Measurements from ENCODE around the gene TASOR2.
A peak's percentile ranks its signal among the peaks of the same experiment; 100 is the strongest.

The TASOR2 gene, protein sequence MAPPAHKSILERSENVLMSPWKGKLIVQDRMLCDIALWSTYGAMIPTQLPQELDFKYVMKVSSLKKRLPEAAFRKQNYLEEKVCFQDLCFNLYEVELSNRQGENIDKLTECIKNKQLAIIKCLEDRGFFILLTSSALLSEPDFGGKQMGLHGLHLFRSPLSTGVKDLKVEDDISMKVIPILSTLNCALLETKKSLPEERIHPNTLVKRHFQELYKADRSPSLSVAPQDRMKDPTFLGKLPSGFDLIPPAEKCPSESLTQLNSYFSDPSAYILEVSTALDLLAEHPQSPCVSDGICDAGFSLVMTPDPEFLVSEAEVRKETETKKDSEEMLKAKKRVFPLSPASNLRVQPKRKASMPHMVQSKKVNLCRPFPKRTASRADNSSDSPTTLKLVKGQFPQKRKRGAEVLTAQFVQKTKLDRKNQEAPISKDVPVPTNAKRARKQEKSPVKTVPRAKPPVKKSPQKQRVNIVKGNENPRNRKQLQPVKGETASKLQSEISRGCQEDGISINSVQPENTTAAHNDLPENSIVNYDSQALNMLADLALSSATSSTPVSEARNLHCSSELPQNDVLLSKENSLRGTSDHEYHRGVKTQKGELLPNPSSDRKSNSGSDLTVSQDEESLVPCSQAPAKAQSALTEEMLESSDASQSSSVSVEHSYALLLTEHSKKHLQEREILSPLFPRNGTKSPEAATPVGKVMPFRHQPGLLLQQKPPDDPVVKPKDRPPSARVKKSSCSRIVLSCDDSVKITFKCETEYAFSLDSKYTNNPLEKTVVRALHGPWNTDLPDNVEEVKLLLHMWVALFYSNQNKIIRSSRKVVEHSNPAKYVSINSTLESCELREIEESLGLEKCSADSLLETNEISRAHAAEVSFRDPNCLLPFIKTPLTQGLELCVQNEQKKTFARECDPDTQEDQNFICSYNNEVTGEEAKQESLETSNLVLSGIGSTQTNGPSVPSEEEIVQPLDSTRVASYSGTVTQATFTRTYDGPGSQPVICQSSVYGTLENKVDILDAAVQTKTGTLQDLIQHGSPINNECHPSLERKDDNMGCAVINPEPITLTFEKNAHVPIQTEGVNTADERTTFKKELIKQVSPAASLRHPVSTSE (N-terminal part only)

DNA sequence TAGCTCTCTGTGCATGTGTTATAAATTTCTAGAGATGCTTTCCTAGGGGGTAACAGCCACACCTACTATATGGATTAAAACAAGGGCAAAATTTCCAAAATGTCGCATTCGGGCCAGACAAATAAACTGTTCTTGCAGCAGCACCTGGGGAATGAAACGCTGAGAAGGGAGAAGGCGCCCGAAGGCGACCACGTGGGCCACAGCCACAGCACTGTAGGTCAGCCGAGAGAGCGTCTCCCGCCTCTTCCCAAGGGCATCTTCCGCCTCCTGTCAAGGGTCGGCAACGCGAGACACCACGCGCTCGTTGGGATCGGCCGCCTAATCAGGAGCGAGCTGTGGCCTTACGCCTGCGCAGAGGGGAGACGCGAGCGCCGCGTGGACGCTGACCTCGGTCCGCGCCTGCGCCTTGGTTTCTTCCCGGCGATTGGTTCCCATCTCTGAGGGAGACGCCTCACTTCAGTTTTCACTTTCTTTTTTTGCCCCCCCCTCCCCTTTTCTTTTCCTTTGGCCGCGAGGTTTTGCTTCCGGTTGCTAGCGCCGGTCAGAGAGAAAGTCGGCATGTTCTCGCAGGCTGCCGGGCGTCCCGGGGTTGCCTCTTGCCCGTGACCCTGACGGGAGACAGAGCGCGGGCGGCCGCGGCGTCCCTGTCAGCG is at the start of gene TASOR2:
TSS of gene TASOR2 (plus strand) at position 521 of the 653 bp plus-strand sequence. CDS start 35,805 bp downstream, outside the sequence.
- DNase-seq = peak; percentile 99

DNA sequence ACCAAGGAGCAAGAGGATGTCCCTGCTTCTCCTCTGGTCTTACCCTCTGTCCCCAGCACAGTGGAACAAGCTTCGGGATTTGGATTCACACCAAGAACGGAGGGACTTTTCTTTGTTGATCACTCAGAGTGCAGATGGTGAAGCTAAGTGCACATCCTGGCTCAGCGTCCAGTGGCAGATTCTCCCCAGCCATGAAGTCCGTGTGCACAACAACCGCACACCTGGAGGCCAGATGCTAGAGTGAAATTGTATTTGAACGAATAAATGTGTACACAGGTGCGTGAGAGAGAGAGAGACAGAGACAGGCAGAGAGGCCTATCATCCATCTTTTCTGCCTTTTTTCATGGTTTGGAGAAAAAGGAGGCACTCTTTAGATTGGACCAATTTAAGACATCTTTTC is 49.7 kb upstream of the TASOR2 start:
- DNase-seq = no peak

DNA sequence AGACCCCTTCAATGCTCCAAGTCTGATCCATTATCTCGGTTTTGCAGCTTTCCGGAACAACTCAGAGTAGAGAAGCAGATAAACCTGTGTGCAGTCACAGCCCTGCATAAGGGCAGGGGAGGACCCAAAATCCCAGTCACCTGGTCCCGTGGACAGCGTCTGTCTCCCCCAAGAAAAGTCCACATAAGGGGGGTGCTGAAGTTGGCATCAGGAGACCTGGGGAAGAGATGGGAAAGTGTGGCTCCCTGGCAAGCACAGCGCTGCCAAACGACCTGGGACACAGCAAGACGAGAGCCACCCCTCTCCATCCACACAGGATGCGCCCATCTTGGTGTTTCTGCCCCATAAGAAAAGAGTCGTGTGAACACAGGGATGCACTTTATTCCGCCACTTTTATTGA is 46.1 kb upstream of the TASOR2 start:
- DNase-seq = no peak

DNA sequence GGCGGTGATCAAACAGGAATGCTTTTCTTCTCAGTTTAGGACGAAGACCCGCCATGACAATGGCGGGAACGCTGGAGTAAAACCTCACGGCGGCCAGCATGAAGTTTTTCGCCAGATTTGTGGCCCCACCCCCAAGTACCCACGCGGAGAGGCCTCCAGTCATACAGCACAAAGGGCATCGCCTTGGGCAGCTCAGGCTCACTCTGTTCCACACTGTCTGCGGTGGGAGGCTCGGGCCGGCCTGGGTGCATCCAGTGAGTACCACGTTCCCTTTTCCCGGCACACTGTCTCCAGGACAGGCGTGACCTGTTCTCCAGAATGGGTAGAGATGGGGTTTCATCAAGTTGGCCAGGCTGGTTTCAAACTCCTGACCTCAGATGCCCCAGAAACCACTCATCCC is 45.6 kb upstream of the TASOR2 start:
- DNase-seq = no peak

DNA sequence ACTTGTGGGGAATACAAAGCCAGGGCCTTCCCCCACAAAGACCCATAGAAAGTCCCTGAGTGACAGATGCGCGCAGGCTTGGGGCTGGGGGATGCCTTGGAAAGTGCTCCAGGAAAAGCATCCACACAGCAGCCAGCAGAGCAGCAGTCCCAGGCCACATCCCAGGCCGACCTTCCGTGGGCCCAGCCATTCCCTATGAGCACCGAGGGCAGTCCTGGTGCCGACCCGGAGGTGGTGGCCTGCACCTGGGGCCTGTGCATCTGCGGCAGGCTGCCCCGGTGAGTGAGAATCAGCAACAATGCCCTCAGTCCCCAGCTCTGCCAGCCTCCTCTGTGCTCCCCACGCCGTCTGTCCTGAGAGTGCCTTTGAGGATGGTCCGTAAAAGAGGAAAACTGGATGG is 44.6 kb upstream of the TASOR2 start:
- DNase-seq = no peak

DNA sequence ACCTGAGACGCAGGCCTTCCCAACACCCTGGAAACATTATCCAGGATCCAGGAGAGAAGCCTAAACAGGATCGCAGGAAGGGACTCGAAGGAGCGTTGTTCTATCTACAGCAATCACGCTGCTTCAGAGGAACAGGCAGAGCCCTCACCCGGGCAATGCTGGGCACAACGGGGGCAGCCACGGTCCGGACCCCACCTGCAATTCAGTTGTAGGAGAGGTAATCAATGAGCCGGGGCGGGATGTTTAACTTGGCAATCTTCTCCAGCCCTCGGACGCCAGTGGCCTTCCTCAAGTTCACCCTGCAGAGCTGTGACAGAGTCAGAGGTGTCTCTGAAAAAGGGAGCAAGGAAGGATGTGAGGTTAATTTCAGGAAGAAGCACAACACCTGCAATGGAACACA is 44.1 kb upstream of the TASOR2 start:
- DNase-seq = no peak

DNA sequence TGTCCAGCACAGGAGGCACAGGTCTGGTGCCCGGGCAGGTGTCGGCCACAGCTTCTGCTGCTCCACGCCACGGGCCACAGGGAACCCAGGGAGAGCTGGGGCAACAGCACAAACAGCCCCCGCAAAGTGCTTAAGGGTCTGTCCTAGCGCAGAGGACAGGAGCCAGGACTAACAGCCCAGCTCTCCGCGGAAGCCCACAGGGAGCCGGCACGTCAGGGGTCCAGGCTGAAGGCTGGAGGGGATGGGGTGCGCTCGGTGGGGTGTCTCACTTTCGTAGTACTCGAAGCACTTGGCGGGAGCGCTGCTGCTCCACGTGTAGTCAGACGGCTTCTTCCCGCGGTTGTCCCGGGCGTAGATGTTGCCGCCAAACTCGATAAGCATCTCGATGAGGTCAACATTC is 43.1 kb upstream of the TASOR2 start:
- DNase-seq = no peak

DNA sequence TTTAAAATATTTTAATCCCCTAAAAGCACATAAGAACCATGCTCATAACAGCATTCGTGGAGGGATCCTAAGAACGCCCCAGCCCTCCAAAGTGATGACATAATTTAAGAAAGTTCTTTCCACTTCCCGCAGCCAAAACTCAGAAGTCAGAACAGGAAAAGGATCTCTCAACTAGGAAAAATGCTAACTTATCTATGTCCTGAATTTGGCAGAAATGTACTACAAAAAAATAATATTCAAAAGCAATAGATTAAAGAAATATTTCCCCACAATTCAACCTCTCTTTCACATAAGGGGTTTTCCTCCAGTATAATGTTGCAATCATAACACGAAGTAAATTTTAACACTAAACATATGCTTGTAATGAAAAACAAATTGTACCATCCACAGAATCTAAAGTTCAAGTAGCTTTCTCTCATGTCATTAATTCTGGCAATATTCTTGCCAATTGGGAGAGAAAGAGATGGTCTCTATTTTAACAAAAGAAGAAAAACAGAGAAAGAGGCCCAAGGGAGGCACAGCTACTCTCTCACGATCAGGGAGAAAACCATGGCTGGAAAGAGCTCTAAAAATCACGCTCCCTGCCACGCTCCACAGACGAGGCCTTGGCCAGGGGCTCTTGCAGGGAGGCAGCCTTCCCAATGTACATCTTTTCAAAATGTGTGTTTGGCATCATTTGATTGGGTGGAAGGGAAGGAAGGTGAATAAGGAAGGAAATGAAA is 41.1 kb upstream of the TASOR2 start:
- DNase-seq = peak; percentile 77

DNA sequence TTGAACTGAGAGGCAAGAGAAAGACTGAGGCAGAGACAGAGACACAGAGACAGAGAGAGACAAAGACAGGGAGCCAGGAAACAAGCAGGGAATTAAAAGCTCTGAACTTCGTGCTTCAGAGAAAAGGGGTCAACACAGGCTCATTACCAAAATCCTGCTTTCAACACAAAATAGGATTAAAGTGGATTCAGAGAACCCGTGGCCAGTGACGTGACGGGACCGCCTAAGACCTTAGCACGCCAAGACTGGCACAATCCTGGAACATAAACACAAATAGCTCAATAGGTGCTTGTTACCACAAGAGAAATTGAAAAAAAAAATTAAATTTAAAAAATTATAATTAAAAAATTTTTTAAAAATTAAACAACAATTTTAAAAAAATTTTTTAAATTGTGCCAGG is 39.7 kb upstream of the TASOR2 start:
- no peak for DNase-seq

DNA sequence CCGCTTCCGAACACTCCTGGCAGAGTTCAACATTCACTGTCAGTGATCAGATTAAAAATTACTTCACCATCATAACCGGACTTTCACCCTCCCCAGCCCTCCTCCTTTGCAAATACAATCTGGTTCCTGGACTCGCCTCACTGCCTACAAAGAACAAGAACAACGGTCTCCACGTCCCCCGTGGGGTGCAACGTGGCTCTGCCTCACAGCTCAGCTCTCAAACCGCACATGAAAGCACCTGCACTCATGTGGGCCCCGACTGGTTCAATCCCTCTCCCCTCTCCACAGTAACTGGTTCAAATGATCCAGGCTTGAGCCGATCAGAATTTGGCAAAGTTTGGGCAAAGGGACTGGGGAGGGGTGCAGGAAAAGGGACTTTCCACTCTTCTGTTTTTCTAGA is 39.3 kb upstream of the TASOR2 start:
- no peak for DNase-seq

DNA sequence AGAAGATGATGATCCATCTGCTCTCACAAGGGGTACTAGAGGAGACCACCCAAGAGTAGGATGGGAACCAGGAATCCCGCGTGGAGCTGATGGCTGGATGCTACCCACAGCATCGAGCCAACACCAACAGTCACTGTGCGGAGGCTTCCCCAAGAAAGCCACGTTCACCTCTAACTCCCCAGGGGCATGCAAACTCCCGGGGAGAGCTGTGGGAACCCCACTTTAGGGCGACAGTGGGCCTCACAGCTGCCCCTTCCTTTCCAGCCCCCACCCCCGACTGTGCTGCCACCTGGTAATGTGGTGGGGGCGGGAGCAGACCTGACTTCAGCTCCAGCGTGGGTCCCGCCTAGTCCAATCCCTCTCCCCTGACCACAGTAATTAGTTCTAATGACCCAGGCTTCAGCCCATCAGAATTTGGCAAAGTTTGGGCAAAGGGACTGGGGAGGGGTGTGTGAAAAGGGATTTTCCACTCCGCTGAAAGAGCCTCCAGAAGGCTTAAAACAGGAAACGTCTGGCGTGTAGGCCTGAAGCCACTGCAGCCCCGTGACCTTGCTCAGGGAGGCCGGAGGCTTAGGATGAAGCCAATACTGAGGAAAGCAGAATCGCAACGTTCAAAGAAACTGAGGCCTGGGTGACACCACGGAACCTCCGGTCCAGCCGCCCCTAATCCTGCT is 38.6 kb upstream of the TASOR2 start:
- no peak for DNase-seq

DNA sequence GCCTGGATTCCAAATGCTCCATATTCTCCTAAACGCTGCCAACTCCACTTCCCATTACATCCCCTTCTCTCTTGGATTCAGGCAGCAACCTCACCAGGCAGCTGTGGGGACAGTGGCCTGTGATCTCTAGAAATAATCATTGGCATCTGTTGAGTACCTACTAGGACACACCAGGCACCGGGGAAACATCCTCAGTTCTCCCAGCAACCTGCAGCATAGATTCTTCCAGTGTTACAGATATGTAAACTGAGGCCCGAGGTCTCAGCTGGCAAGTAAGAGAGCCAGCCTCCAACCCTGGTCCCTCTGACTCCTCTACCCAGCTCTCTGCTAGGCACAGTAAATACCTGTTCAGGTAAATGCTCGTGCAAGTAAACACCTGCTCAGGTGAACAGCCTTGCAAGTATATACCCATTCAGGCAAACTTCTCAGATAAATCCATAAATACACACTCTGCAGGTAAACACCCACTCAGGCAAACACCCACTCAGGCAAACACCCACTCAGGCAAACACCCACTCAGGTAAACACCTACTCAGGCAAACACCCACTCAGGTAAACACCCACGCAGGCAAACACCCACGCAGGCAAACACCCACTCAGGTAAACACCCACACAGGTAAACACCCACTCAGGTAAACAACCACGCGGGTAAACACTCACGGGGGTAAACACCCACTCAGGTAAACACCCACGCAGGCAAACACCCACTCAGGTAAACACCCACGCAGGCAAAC is 37.0 kb upstream of the TASOR2 start:
- DNase-seq = no peak

DNA sequence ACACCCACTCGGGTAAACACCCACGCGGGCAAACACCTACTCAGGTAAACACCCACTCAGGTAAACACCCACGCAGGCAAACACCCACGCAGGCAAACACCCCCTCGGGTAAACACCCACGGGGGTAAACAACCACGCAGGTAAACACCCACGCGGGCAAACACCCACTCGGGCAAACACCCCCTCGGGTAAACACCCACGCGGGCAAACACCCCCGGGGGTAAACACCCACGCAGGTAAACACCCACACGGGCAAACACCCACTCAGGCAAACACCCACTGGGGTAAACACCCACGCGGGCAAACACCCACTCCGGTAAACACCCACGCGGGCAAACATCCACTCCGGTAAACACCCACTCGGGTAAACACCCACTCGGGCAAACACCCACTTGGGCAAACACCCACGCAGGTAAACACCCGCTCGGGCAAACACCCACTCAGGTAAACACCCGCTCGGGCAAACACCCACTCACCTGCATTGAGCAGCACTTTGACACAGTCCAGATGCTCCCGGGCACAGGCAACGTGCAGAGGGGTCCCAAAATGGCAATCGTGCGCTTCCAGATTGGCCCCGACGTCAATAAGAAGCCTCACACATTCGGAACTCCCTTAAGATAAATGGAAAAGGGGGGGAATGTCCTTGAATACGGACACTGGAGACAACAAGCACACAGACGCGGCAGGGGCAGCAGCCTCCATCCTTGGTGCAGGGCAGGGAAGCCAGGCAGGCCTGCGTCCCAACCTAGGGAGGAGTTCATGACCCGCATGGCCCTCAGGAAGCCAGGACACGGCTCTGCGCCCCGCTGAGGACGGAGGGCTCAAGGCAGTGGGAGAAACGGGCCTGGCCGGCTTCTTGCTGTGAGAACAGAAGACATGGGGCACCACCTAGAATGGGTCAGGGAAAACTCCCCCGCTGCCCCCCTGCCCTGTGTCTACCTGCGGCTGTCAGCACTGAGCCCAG is 35.9 kb upstream of the TASOR2 start:
- no peak for DNase-seq

DNA sequence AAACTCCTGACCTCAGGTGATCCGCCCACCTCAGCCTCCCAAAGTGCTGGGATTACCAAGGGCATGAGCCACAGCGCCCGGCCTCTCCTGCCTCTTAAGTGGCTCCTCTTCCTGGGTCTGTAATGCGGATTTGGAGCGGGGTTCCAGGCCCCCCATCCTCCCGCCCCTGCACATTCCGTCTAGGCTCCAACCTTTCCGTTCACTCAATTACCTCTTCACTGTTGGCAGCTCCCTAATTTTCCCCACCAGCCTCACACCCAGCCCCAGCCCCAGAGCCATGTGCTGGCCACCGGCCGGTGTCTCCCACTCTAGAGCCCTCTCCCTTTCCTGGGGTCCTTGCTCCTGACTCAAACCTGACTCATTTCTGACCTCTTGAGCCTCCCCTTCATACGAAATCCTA is 34.9 kb upstream of the TASOR2 start:
- no peak for DNase-seq

DNA sequence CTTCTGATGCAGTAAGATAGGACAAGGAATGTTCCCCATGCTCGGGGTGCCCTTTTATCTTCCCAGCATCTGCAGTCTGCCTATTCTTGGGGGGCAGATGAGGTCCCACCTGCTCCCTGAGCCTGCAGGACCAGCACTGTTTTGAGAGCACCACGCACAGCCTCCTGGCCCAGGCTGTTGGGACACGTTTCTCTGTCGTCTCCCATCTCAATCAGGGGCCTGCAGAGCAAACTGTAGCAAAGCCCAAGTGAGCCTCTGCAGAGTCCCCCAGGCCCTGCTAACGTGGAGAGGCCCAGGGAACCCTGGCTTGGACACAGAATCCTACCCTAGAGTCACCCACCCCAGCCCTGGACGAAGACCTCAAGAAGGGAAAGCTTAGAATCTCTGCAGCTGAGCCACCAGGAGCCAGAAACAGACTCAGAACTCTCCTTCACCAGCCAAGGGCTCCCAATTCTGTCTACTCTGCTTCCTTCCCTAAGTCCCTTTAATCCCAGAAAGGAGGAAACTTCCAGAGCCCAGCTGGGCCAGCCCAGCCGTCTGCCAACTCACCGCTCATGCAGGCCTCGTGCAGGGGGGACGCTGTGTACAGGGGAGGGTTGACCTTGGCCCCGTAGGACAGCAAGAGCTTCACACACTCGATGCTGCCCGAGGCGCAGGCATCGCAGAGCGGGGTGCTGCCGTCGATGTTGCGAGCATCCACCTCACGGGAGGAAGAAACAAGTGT is 33.8 kb upstream of the TASOR2 start:
- DNase-seq = no peak

DNA sequence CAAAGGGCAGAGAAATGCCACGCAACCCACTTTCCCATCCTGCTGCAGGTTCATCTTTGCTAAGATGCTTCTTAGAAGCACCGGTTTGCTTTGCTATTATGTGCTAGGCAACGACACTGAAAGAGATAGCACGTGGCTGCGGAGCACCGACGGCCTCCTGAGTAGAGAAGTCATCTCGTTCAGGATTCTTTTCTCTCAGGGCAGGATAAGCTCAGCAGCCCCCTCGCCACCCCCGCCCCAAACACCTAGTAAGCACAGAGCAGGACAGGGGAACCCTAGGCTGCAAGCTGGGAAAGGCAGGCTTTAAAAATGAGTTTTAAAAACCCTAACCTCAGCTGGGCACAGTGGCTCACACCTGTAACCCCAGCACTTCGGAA is 33.3 kb upstream of the TASOR2 start:
- no peak for DNase-seq

DNA sequence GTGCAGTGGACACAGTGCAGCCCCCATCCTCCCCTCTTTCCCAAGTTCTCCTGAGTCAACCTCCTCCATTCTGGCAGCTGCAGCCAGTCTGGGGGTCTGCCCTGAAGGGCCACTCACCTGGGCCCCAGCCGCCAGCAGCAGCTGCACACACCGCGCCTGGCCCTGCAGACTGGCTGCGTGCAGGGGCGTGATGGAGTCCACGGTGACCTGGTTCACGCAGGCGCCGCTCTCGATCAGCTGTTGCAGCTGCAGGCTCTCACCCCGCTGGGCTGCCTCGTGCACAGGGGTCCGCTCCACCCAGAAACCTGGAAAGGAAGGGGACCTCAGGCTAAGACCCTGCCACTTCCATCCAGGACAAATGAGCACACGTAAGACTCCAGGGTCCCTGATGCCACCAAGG is 31.9 kb upstream of the TASOR2 start:
- DNase-seq = no peak

DNA sequence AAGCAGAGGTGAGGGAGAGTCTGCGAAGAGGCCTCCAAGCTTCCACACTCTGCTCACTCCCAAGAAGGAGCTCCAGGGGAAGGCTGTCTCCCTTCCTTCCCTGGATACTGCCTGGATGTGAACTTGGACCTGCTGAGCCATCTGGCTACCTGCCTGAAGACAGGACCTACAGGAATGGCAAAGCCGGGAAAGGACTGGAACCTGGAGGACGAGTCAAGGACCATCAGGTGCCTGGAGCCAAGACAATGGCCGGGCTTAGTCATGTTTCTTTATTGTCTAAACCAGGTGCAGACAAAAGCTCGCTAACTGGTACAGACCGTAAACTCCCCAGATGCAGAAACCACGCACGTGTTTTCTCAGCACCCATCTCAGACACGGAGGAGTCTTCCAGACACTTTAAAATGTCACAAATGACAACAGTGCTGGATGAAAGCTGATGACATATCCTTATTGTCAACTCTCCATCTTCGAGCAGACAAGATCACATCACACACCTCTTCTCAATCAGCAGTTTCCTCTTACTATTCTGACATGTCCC is 30.4 kb upstream of the TASOR2 start:
- no peak for DNase-seq

DNA sequence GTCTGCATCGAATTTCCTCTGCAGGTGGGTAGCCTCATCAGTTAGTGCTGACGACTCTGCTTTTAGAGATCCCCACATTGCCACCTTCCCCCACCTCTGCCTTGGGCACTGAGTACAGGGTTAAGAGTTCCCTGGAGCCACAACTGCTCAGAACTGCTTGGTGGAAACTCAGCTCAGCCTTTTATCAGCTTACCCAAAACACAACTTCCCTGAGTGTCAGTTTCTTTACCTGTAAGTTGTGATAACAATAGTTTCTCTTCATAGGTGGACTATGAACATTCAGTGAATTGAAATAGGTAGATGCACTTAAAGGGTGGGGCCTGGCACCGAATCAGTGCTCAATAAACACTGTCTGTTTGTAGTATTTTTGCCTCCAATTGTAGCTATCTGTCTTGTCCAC is 29.5 kb upstream of the TASOR2 start:
- no peak for DNase-seq

Data from femur (tissue), 1 donor.